Hepatocyte (in vitro differentiated cells): ENCODE measurements around the gene HOXC9.

Experiments
- CTCF ChIP-seq: fragments of 200-600 bp; sonication (generic); IDR thresholded peaks from 2 replicates; pipeline ENCODE4 v1.5.1; 2016; ENCODE audit warnings: antibody characterized with exemption, mild to moderate bottlenecking; ENCODE audit not compliant: poor library complexity
- EZH2 ChIP-seq: fragments of 200-600 bp; sonication (generic); IDR thresholded peaks from 2 replicates; pipeline ENCODE4 v1.6.1; 2016; ENCODE audit warnings: antibody characterized with exemption, mild to moderate bottlenecking, borderline replicate concordance
- EZH2phosphoT487 ChIP-seq: fragments of 200-600 bp; sonication (generic); IDR thresholded peaks from one replicate; pipeline ENCODE4 v1.6.1; 2018; ENCODE audit warnings: antibody characterized with exemption, mild to moderate bottlenecking, low read depth, moderate library complexity; ENCODE audit not compliant: unreplicated experiment, severe bottlenecking

GRCh38 chr12:54004063-54004840, 4.3 kb downstream of the HOXC9 start:
- no peak for TF ChIP-seq CTCF
- no peak for TF ChIP-seq EZH2
- TF ChIP-seq EZH2phosphoT487, result no peak
